Measurements from ENCODE around the gene PARPBP. TPM values are rescaled to one million over a fixed set of nuclear protein-coding genes. Genes with fewer than 3 reads are reported as not detected.
A peak's percentile ranks its signal among the peaks of the same experiment; 100 is the strongest.

Gene PARPBP
- total and polyA plus RNA-seq, 2 donors (not counting 3 experiments of a cell fraction or from before 2014, with no cell fraction given): 4.2 to 19.0 TPM

DNA sequence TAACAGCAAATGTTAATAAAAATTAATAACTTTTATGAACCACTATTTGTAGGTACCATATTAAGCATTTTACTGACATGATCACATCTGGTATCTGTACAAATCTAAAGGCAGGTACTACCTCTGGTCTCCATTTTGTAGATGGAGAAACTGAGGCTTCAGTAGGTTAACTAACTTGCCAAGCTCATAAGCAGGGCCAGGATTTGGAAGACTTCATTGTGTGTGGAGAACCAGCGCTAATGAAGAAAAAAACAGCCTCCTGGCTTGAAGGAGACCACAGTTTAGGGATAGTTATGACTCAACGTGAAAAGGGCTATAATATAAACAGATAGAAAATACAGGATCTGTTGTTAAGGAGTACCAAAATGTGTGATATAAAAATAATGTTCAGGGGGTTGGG lies 1.1 kb upstream of the PARPBP start:
- intact Hi-C loops (cut with micrococcal nuclease): no loop called here

DNA sequence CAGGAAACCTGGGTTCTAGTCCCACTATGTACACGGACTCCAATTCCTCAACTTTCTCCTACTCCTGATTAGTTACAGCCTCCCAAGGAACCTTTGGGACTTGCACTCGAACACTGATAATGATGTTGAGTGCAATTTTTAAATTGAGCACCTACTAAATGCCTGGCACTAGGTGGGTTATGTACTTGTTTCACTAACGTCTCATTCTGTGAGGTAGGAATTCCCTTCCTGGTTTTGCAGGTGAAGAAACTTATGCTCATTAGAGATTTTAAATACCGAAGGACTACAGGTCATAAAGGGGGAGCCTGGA lies 536 bp downstream of the PARPBP start:
- Histone ChIP-seq H3K4me2 (ENCODE audit: insufficient read depth, low read length) (peak overlapping the region; percentile 77), H3K4me1 (ENCODE audit: control insufficient read depth, extremely low read depth, insufficient read depth, low read length) (peaks cover 17% of the 10 kb centered on the region), H3K9me3 (replicated peaks; ENCODE audit: control insufficient read depth, insufficient read depth, low read length) (no peaks in the 10 kb centered on the region), H2AFZ (ENCODE audit: low read depth, low read length) (peak overlapping the region; percentile 99), H3K9me1 (replicated peaks; ENCODE audit: control insufficient read depth, extremely low read depth, insufficient read depth, low read length) (no peaks in the 10 kb centered on the region), H3K4me3 (replicated peaks in 1 of 3; ENCODE audit: insufficient read depth in 1 of 3, low read depth in 1 of 3, low read length in 3 of 3) (peak overlapping the region; percentile 67 to 96 (median 89)), H3K27me3 (ENCODE audit: control insufficient read depth in 2 of 2, insufficient read depth in 2 of 2, low read length in 2 of 2) (no peaks in the 10 kb centered on the region), H3K9ac (replicated peaks; ENCODE audit: extremely low read depth, insufficient read depth, low read length) (peak overlapping the region; percentile 87), H4K20me1 (replicated peaks; ENCODE audit: control insufficient read depth, extremely low read depth, insufficient read depth, low read length) (no peaks in the 10 kb centered on the region), H3K27ac (ENCODE audit: insufficient read depth, low read depth, low read length) (peak overlapping the region; percentile 73), H3K36me3 (ENCODE audit: control insufficient read depth in 2 of 2, extremely low read depth in 1 of 2, insufficient read depth in 2 of 2, low read length in 2 of 2) (peaks cover 0 to 6% of the 10 kb centered on the region in 2 experiments), H3K79me2 (ENCODE audit: control insufficient read depth, insufficient read depth, low read length) (peaks cover 41% of the 10 kb centered on the region)
- CTCF ChIA-PET: interaction anchor here (1.6 to 2.6 kb wide), 2 partner anchors 22 to 364 kb away, joined by 3 to 21 read pairs; no protein-coding TSS in a partner anchor
- DNase-seq (ENCODE audit: low read depth, low spot score) (no peak), FAIRE-seq (no peak)
- intact Hi-C loops (cut with micrococcal nuclease): loop anchor here (1.0 to 10.0 kb wide), 6 partner anchors 22 to 364 kb away; no protein-coding TSS in a partner anchor
- TSS peak; percentile 69 for BruUV-seq (replicated peaks)
- TF ChIP-seq POLR2A (IDR thresholded peaks at IDR 0.05; ENCODE audit: low read depth, low read length): no peak
- POLR2A ChIA-PET: no interaction called here
- dilution Hi-C loops (cut with MboI; ENCODE audit: extremely low pct_ligation_motif_present, low sequenced_read_pairs): no loop called here

More for the DNA sequence above, 1.1 kb upstream of the PARPBP start:
- Histone ChIP-seq H3K4me1 (ENCODE audit: control insufficient read depth, extremely low read depth, insufficient read depth, low read length) (peaks cover 17% of the 10 kb centered on the region), H3K9me1 (replicated peaks; ENCODE audit: control insufficient read depth, extremely low read depth, insufficient read depth, low read length) (no peaks in the 10 kb centered on the region), H3K36me3 (ENCODE audit: control insufficient read depth in 2 of 2, extremely low read depth in 1 of 2, insufficient read depth in 2 of 2, low read length in 2 of 2) (peaks cover 0 to 6% of the 10 kb centered on the region in 2 experiments), H3K79me2 (ENCODE audit: control insufficient read depth, insufficient read depth, low read length) (peaks cover 38% of the 10 kb centered on the region), H3K9ac (replicated peaks; ENCODE audit: extremely low read depth, insufficient read depth, low read length) (no peak overlapping the region), H3K27me3 (ENCODE audit: control insufficient read depth in 2 of 2, insufficient read depth in 2 of 2, low read length in 2 of 2) (no peaks in the 10 kb centered on the region), H3K4me3 (replicated peaks in 1 of 3; ENCODE audit: insufficient read depth in 1 of 3, low read depth in 1 of 3, low read length in 3 of 3) (peak overlapping the region in 2 of 3 experiments; percentile 67 to 96), H3K9me3 (replicated peaks; ENCODE audit: control insufficient read depth, insufficient read depth, low read length) (no peaks in the 10 kb centered on the region), H3K27ac (ENCODE audit: insufficient read depth, low read depth, low read length) (no peak overlapping the region), H3K4me2 (ENCODE audit: insufficient read depth, low read length) (peak overlapping the region; percentile 89), H4K20me1 (replicated peaks; ENCODE audit: control insufficient read depth, extremely low read depth, insufficient read depth, low read length) (no peaks in the 10 kb centered on the region), H2AFZ (ENCODE audit: low read depth, low read length) (no peak overlapping the region)
- CTCF ChIA-PET: interaction anchor here (1.0 kb wide), 1 partner anchor 366 kb away, joined by 3 read pairs; no protein-coding TSS in a partner anchor
- dilution Hi-C loops (cut with MboI; ENCODE audit: extremely low pct_ligation_motif_present, low sequenced_read_pairs): no loop called here
- no TSS peak for BruUV-seq (replicated peaks)
- TF ChIP-seq MYC (IDR thresholded peaks at IDR 0.05; ENCODE audit: low read depth, low read length) (no peak), POLR2AphosphoS5 (IDR thresholded peaks at IDR 0.05; ENCODE audit: insufficient read depth, low read depth, low read length) (no peak), FOS (IDR thresholded peaks at IDR 0.05; ENCODE audit: borderline replicate concordance, insufficient read depth, low read length) (no peak)
- TF ChIP-seq, protein P1, sequence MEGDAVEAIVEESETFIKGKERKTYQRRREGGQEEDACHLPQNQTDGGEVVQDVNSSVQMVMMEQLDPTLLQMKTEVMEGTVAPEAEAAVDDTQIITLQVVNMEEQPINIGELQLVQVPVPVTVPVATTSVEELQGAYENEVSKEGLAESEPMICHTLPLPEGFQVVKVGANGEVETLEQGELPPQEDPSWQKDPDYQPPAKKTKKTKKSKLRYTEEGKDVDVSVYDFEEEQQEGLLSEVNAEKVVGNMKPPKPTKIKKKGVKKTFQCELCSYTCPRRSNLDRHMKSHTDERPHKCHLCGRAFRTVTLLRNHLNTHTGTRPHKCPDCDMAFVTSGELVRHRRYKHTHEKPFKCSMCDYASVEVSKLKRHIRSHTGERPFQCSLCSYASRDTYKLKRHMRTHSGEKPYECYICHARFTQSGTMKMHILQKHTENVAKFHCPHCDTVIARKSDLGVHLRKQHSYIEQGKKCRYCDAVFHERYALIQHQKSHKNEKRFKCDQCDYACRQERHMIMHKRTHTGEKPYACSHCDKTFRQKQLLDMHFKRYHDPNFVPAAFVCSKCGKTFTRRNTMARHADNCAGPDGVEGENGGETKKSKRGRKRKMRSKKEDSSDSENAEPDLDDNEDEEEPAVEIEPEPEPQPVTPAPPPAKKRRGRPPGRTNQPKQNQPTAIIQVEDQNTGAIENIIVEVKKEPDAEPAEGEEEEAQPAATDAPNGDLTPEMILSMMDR (IDR thresholded peaks at IDR 0.05; ENCODE audit: extremely low read depth in 1 of 2, insufficient read depth in 1 of 2, low read depth in 1 of 2, low read length in 2 of 2): no peak
- POLR2A ChIA-PET: no interaction called here
- no peak for FAIRE-seq
- no peak for DNase-seq (ENCODE audit: low read depth, low spot score)

Measured in endothelial cell of umbilical vein (primary cell).